ENCODE results near the gene SIL1. TPM values are rescaled to one million over a fixed set of nuclear protein-coding genes. Genes with fewer than 3 reads are reported as not detected.
"Not testable (repeated sequence)": the region's sequence is repeated elsewhere in the genome, so short reads cannot be mapped to it uniquely, and the experiment has no call there.

The SIL1 gene
- total RNA-seq, 1 donor from 2014 or later: 31.1 TPM

GRCh38 chr5:139178589-139178917 is 19.6 kb downstream of the SIL1 start:
- H3K27me3 Mint-ChIP-seq: no peaks in the 10 kb centered on the region
- intact Hi-C loops (cut with micrococcal nuclease): no loop called here
- no peaks in the 10 kb centered on the region for H3K36me3 Mint-ChIP-seq (ENCODE audit: low read depth)
- no peaks in the 10 kb centered on the region for H3K9me3 Mint-ChIP-seq
- H3K4me1 Mint-ChIP-seq: peaks cover 7% of the 10 kb centered on the region
- DNase-seq: no peak
- no peak overlapping the region for H3K4me3 Mint-ChIP-seq
- H3K27ac Mint-ChIP-seq: no peak overlapping the region

- Mint-ChIP-seq H3K27ac (no peak overlapping the region), H3K9me3 (no peaks in the 10 kb centered on the region), H3K4me1 (peaks cover 7% of the 10 kb centered on the region), H3K27me3 (no peaks in the 10 kb centered on the region), H3K36me3 (ENCODE audit: low read depth) (no peaks in the 10 kb centered on the region), H3K4me3 (no peak overlapping the region)
- no peak for DNase-seq
- intact Hi-C loops (cut with micrococcal nuclease): no loop called here
These were observed 20.2 kb downstream of the SIL1 start for GRCh38 chr5:139177809-139178588.

- H3K9me3 Mint-ChIP-seq; H3K4me3 Mint-ChIP-seq; H3K27me3 Mint-ChIP-seq; intact Hi-C loops (cut with micrococcal nuclease); H3K4me1 Mint-ChIP-seq; H3K36me3 Mint-ChIP-seq (ENCODE audit: low read depth); H3K27ac Mint-ChIP-seq; DNase-seq: not testable (repeated sequence)
These were observed 20.9 kb downstream of the SIL1 start for GRCh38 chr5:139177281-139177680.

- H3K4me1 Mint-ChIP-seq; H3K27ac Mint-ChIP-seq; H3K4me3 Mint-ChIP-seq; intact Hi-C loops (cut with micrococcal nuclease); H3K27me3 Mint-ChIP-seq; H3K36me3 Mint-ChIP-seq (ENCODE audit: low read depth); DNase-seq; H3K9me3 Mint-ChIP-seq: not testable (repeated sequence)
These were observed 23.8 kb downstream of the SIL1 start for GRCh38 chr5:139174382-139174781.

- peaks cover 6% of the 10 kb centered on the region for H3K9me3 Mint-ChIP-seq
- H3K27ac Mint-ChIP-seq: no peak overlapping the region
- H3K36me3 Mint-ChIP-seq (ENCODE audit: low read depth): peaks cover 8% of the 10 kb centered on the region
- no peaks in the 10 kb centered on the region for H3K27me3 Mint-ChIP-seq
- no peak for DNase-seq
- intact Hi-C loops (cut with micrococcal nuclease): no loop called here
- peaks cover 3% of the 10 kb centered on the region for H3K4me1 Mint-ChIP-seq
- no peak overlapping the region for H3K4me3 Mint-ChIP-seq
These were observed 26.3 kb downstream of the SIL1 start for GRCh38 chr5:139171779-139172404.

- intact Hi-C loops (cut with micrococcal nuclease): no loop called here
- Mint-ChIP-seq H3K36me3 (ENCODE audit: low read depth) (peaks cover 8% of the 10 kb centered on the region), H3K4me1 (peaks cover 3% of the 10 kb centered on the region), H3K4me3 (no peak overlapping the region), H3K9me3 (peaks cover 6% of the 10 kb centered on the region), H3K27ac (no peak overlapping the region), H3K27me3 (no peaks in the 10 kb centered on the region)
- no peak for DNase-seq
These were observed 30.0 kb downstream of the SIL1 start for GRCh38 chr5:139167952-139168720.

- intact Hi-C loops (cut with micrococcal nuclease): no loop called here
- Mint-ChIP-seq H3K27ac (no peak overlapping the region), H3K4me3 (no peak overlapping the region), H3K9me3 (peaks cover 6% of the 10 kb centered on the region), H3K36me3 (ENCODE audit: low read depth) (peaks cover 6% of the 10 kb centered on the region), H3K27me3 (no peaks in the 10 kb centered on the region), H3K4me1 (peaks cover 3% of the 10 kb centered on the region)
- no peak for DNase-seq
These were observed 30.6 kb downstream of the SIL1 start for GRCh38 chr5:139167533-139167932.

DNA sequence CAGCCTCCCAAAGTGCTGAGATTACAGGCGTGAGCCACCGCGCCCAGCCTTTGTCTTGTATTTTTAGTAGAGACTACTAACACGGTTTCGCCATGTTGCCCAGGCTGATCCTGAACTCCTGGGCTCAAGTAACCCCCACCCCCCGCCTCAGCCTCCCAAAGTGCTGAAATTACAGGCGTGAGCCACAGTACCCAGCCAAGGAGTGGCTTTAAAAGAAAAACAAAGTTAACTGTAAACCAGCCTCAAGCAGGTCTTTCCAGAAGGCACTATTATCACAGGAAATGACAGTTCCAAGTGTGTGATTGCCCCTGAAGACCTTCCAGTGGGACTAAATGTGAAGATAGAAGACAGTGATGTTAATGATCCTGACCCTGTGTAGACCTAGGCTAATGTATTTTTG is 31.1 kb downstream of the SIL1 start:
- Mint-ChIP-seq H3K4me1 (peaks cover 3% of the 10 kb centered on the region), H3K4me3 (no peak overlapping the region), H3K27me3 (no peaks in the 10 kb centered on the region), H3K27ac (no peak overlapping the region), H3K9me3 (peaks cover 5% of the 10 kb centered on the region), H3K36me3 (ENCODE audit: low read depth) (peaks cover 5% of the 10 kb centered on the region)
- no peak for DNase-seq
- intact Hi-C loops (cut with micrococcal nuclease): no loop called here

DNA sequence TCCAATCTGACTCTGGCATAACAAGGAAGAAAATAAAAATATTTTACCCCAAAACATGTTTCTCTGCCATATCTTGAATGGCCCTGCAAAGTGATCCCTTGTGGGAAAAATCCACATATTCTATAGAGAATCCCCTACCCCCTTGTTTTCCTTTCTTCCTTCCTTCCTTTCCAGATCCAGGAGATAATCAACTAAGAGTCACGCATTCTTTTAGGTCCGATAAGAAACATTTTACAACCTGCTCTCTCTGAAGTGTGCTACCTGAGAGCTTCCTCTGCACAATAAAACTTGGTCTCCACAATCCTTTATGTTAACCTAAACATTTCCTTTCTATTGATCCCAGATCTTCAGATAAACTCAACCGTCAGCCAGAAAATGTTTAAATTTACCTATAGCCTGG is 33.3 kb downstream of the SIL1 start:
- not testable (repeated sequence) for H3K4me3 Mint-ChIP-seq, DNase-seq

GRCh38 chr5:139164020-139164419 is 34.1 kb downstream of the SIL1 start:
- DNase-seq: no peak
- no peaks in the 10 kb centered on the region for H3K36me3 Mint-ChIP-seq (ENCODE audit: low read depth)
- H3K4me1 Mint-ChIP-seq: peaks cover 3% of the 10 kb centered on the region
- no peaks in the 10 kb centered on the region for H3K27me3 Mint-ChIP-seq
- no peaks in the 10 kb centered on the region for H3K9me3 Mint-ChIP-seq
- H3K27ac Mint-ChIP-seq: no peak overlapping the region
- no peak overlapping the region for H3K4me3 Mint-ChIP-seq
- intact Hi-C loops (cut with micrococcal nuclease): no loop called here

More for the DNA sequence above, 33.3 kb downstream of the SIL1 start:
- H3K9me3 Mint-ChIP-seq; H3K27me3 Mint-ChIP-seq; H3K36me3 Mint-ChIP-seq (ENCODE audit: low read depth); intact Hi-C loops (cut with micrococcal nuclease); H3K4me1 Mint-ChIP-seq; H3K27ac Mint-ChIP-seq: not testable (repeated sequence)

DNA sequence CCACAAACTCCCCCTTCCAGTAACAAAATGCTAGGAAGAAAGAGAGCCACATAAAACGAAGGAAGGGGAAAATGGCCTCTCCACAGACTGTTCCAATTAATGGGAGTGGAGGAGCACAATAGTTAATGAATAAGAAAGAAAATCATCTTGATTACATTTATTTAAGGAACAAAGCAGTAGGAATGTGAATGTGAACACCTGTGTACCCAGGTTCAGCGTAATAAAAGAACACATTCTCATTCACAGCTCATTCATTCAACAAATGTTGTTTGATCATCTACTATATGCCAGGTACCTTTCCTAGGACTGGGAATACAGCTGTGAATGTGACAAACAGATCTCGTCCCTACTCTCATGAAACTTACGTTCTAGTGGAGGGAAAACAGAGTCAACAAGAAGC is 35.7 kb downstream of the SIL1 start:
- Mint-ChIP-seq H3K27me3 (no peaks in the 10 kb centered on the region), H3K9me3 (no peaks in the 10 kb centered on the region), H3K4me1 (no peaks in the 10 kb centered on the region), H3K27ac (no peak overlapping the region), H3K4me3 (no peak overlapping the region), H3K36me3 (ENCODE audit: low read depth) (no peaks in the 10 kb centered on the region)
- no peak for DNase-seq
- intact Hi-C loops (cut with micrococcal nuclease): no loop called here

GRCh38 chr5:139158791-139159190 is 39.4 kb downstream of the SIL1 start:
- Mint-ChIP-seq H3K36me3 (ENCODE audit: low read depth) (no peaks in the 10 kb centered on the region), H3K27ac (no peak overlapping the region), H3K9me3 (no peaks in the 10 kb centered on the region), H3K27me3 (no peaks in the 10 kb centered on the region), H3K4me3 (no peak overlapping the region), H3K4me1 (no peaks in the 10 kb centered on the region)
- intact Hi-C loops (cut with micrococcal nuclease): no loop called here
- no peak for DNase-seq

DNA sequence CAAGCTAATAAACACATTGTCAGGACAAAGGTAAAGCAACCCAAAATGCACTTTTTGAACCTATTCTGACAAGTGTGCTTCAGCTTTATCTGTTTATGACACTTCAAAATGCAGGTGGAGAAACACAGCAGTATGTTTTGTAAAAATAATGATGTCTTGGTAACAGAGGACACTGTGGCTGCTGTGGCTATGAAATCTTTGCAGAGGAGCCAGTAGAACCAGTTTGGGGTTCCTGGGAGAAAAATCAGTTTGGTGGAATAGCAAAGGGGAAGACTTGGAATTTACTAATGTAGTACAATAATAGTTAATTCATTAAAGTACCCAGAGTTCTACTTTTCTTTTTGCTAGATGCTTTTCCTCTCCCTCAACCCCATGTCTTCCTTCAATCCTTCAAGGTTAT is 40.6 kb downstream of the SIL1 start:
- Mint-ChIP-seq H3K36me3 (ENCODE audit: low read depth) (no peaks in the 10 kb centered on the region), H3K4me3 (no peak overlapping the region), H3K4me1 (no peaks in the 10 kb centered on the region), H3K27me3 (no peaks in the 10 kb centered on the region), H3K9me3 (no peaks in the 10 kb centered on the region), H3K27ac (no peak overlapping the region)
- intact Hi-C loops (cut with micrococcal nuclease): no loop called here
- no peak for DNase-seq

- Mint-ChIP-seq H3K27ac (no peak overlapping the region), H3K9me3 (no peaks in the 10 kb centered on the region), H3K36me3 (ENCODE audit: low read depth) (no peaks in the 10 kb centered on the region), H3K27me3 (no peaks in the 10 kb centered on the region), H3K4me3 (no peak overlapping the region), H3K4me1 (no peaks in the 10 kb centered on the region)
- intact Hi-C loops (cut with micrococcal nuclease): no loop called here
- no peak for DNase-seq
These were observed 41.4 kb downstream of the SIL1 start for GRCh38 chr5:139156814-139157213.
